Ascending aorta (tissue), 2 donors: ENCODE data around the gene PAFAH2. TPM values are rescaled to one million over a fixed set of nuclear protein-coding genes. Genes with fewer than 3 reads are reported as not detected.

Source experiments
- DNase-seq, 2 donors: peaks; one replicate each; pipeline ENCODE4 v3.0.0-alpha.2; 2019; ENCODE audit warnings: low spot score in 2 of 2
- H3K27ac ChIP-seq, 2 donors: fragments of 200-600 bp; sonication (generic); one replicate each; pipeline ENCODE4 v1.5.1; 2016 to 2017; ENCODE audit warnings: mild to moderate bottlenecking in 1 of 2
- H3K27me3 ChIP-seq: fragments of 200-600 bp; sonication (generic); one replicate; pipeline ENCODE4 v1.5.1; 2017
- H3K36me3 ChIP-seq, 2 donors: fragments of 200-600 bp; sonication (generic); one replicate each; pipeline ENCODE4 v1.5.1; 2016
- H3K4me1 ChIP-seq, 2 donors: fragments of 200-600 bp; sonication (generic); one replicate each; pipeline ENCODE4 v1.5.1; 2016 to 2017; ENCODE audit warnings: mild to moderate bottlenecking in 1 of 2
- H3K4me3 ChIP-seq, 2 donors: fragments of 200-600 bp; sonication (generic); one replicate each; pipeline ENCODE4 v1.5.1; 2016 to 2017; ENCODE audit warnings: mild to moderate bottlenecking in 1 of 2
- H3K9me3 ChIP-seq, 2 donors: fragments of 200-600 bp; sonication (generic); one replicate each; pipeline ENCODE4 v1.5.1; 2016
- intact Hi-C: fragments of 100-400 bp; cut with DNase I; formaldehyde crosslinking; loops from one replicate; pipeline ENCODE4 v1.15.1; 2023
- total RNA-seq: library from RNA; depleted of rRNA; stranded (reverse); fragments of >200 nt; gene quantifications from one replicate; pipeline ENCODE4 v1.1.0, GENCODE V29; 2016
- TF ChIP-seq, protein P1 (sequence below), 3 experiments: fragments of 200-600 bp in 2 of 3; fragments of 450-650 bp in 1 of 3; sonication (generic) in 2 of 3; IDR thresholded peaks; one replicate each; pipeline ENCODE4 v1.5.1; 2016 to 2019; ENCODE audit warnings: antibody characterized with exemption in 3 of 3, mild to moderate bottlenecking in 1 of 3, moderate library complexity in 1 of 3

Gene PAFAH2
- total RNA-seq, 1 donor from 2014 or later, result 1.3 TPM

DNA sequence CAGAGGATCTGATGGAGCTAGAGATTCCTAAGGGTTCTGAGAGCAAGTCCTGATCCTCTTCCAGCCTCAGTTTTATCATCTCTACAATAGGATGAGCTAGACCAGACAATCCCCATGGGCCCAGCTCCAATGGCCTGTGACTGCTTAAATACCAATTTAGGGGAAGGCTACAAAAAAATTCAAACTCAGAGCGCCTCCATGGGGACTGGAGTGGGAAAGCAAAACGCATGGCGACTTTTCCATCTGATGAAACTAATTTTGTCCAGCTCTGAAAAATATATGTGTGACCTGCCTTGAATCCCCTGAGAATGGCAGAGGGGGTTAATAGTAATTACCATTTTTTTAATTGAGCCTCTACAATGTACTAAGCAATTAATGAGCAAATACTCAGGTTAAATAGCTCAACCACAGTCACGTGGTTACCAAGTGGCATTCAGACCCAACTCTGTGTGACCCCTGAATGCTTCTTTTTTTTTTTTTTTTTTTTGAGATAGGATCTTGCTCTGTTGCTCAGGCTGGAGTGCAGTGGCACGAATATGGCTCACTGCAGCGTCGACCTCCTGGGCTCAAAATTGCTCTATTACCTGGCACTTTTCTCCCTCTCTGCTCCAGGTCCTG, 32.1 kb upstream of the PAFAH2 start:
- H3K4me1 ChIP-seq, result peaks cover 1 to 3% of the 10 kb centered on the region in 2 donors
- DNase-seq, result no peak
- H3K4me3 ChIP-seq, result no peak overlapping the region
- TF ChIP-seq, protein P1, sequence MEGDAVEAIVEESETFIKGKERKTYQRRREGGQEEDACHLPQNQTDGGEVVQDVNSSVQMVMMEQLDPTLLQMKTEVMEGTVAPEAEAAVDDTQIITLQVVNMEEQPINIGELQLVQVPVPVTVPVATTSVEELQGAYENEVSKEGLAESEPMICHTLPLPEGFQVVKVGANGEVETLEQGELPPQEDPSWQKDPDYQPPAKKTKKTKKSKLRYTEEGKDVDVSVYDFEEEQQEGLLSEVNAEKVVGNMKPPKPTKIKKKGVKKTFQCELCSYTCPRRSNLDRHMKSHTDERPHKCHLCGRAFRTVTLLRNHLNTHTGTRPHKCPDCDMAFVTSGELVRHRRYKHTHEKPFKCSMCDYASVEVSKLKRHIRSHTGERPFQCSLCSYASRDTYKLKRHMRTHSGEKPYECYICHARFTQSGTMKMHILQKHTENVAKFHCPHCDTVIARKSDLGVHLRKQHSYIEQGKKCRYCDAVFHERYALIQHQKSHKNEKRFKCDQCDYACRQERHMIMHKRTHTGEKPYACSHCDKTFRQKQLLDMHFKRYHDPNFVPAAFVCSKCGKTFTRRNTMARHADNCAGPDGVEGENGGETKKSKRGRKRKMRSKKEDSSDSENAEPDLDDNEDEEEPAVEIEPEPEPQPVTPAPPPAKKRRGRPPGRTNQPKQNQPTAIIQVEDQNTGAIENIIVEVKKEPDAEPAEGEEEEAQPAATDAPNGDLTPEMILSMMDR (IDR thresholded peaks at IDR 0.05), result no peak
- H3K9me3 ChIP-seq, result no peaks in the 10 kb centered on the region
- H3K27ac ChIP-seq, result no peak overlapping the region
- intact Hi-C loops, result no loop called here
- no peaks in the 10 kb centered on the region for H3K27me3 ChIP-seq
- no peaks in the 10 kb centered on the region for H3K36me3 ChIP-seq

DNA sequence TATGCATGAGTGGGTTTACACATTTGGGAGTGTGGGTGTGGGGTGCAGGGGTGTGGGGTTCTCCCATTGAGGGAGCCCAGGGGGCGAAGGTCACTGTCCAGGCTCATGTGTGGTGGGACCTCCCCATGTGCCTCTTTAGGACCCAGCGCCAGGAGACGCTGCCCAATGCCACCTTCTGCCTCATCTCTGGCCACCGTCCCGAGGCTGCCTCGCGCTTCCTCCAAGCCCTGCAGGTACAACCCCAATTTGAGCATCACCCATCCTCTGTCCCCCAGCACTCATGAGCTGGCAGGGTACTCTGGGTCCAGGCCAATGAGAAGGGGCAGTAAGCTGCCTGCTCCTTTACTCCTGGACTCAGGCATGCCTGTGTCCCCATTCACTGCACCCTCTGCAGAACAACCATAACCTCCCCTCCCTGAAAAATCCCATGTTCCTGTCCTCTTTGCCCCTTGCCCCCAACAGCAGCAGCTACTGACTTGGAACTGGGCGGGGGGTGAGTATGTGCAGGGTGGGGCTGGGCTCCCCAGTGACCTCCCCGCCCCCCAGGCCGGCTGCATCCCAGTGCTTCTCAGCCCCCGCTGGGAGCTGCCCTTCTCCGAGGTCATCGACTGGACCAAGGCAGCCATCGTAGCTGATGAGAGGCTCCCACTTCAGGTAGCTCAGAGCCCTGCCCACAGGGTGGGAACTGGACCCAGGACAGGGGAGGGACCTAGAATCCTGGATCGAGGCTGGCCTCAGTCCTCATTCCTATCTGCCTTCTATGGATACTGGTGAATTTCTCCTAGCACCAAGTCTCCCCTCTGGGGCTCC, 31.4 kb upstream of the PAFAH2 start:
- H3K9me3 ChIP-seq, result no peaks in the 10 kb centered on the region
- no peaks in the 10 kb centered on the region for H3K36me3 ChIP-seq
- no peak for DNase-seq
- intact Hi-C loops, result no loop called here
- TF ChIP-seq, protein P1 (IDR thresholded peaks at IDR 0.05), result no peak
- H3K27me3 ChIP-seq, result no peaks in the 10 kb centered on the region
- H3K27ac ChIP-seq, result no peak overlapping the region
- no peak overlapping the region for H3K4me3 ChIP-seq
- no peaks in the 10 kb centered on the region for H3K4me1 ChIP-seq

DNA sequence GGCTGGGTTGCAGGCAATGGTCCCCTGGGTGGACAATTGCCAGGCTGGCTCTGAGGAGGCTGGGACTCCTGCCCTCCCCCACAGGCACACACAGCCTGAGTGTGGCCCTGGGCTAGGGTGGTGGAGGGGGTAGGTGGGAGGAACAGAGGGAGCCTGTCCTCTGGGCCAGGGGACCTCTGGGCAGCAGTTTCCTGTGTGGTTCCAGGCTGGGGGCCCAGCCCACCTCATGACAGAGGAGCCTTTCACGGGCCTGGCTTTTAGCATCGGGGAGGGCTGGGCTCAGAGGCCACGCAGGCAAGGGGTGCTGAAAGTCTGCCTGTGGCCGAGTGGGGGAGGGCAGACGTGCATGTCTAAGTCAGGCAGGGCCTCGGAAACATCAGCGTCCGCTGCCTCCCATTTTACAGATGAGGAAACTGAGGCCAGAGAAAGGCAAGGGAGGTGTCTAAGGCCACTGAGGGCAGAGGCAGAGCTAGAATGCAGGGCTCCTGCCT, 30.7 kb upstream of the PAFAH2 start:
- no peaks in the 10 kb centered on the region for H3K27me3 ChIP-seq
- TF ChIP-seq, protein P1 (IDR thresholded peaks at IDR 0.05), result no peak
- no peak overlapping the region for H3K27ac ChIP-seq
- intact Hi-C loops, result no loop called here
- no peaks in the 10 kb centered on the region for H3K4me1 ChIP-seq
- no peak overlapping the region for H3K4me3 ChIP-seq
- DNase-seq, result no peak
- no peaks in the 10 kb centered on the region for H3K36me3 ChIP-seq
- no peaks in the 10 kb centered on the region for H3K9me3 ChIP-seq

DNA sequence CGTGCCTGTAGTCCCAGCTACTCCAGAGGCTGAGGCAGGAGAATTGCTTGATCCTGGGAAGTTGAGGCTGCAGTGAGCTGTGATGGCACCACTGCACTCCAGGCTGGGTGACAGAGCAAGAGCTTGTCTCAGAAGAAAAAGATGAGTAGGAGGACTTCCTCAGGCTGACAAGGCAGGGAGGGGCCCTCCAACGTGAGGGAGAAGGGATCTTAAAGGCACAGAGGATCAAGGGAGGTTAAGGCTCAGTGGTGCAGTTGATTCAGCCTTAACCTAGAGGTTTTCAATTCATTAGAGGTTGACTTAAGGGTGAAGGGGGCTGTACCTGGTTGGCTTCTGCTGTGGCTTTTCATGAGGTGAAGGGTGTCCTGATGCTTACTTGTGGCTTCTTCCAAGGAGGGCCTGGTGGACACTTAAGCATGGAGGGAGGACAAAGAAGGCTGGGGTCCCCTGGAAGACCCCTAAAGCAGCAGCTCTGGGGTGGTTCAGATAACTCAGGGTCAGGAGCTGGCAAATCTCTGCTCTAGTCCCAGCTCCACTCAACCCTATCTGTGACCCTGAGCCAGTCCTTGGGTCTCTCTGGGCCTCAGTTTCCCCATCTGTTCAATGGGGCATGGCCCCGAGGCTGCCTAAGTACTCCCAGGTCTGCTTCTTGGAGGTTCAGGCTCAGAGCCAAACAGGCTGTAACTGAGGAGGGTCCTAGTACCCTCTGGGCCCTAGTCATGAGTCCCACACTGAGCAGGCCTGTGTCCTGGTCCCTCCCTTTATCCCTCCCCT, 30.0 kb upstream of the PAFAH2 start:
- Histone ChIP-seq H3K4me1 (no peaks in the 10 kb centered on the region), H3K27ac (no peak overlapping the region), H3K36me3 (no peaks in the 10 kb centered on the region), H3K4me3 (no peak overlapping the region), H3K9me3 (no peaks in the 10 kb centered on the region), H3K27me3 (no peaks in the 10 kb centered on the region)
- TF ChIP-seq, protein P1 (IDR thresholded peaks at IDR 0.05), result no peak
- DNase-seq, result no peak
- intact Hi-C loops, result no loop called here

DNA sequence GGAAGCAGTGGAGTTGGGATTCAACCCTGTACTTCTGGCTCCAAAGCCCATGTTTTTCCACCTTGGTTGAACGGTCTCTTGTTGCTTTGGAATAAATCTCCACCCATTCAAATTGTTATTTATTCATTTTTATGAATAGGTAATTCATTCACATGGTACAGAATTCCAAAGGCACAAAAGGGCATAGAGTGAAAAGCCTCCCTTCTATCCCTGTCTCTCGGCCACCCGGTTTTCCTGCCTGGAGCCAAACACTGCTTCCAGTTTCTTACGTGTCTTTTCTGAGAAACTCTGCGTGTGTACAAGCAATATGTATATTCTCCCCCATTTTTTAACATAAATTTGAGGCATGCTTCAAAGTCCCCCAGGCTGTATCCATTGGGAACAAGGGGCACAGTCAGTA, 27.7 kb upstream of the PAFAH2 start:
- no peak for DNase-seq
- Histone ChIP-seq H3K4me1 (peaks cover 0 to 6% of the 10 kb centered on the region in 2 donors), H3K4me3 (no peak overlapping the region), H3K27me3 (no peaks in the 10 kb centered on the region), H3K9me3 (no peaks in the 10 kb centered on the region), H3K36me3 (no peaks in the 10 kb centered on the region), H3K27ac (no peak overlapping the region)
- TF ChIP-seq, protein P1 (IDR thresholded peaks at IDR 0.05), result no peak
- intact Hi-C loops, result no loop called here
